Endothelial cell of umbilical vein (primary cell): ENCODE results near the gene ORAI3. TPM values are rescaled to one million over a fixed set of nuclear protein-coding genes. Genes with fewer than 3 reads are reported as not detected.

Source experiments
- BruUV-seq: library from RNA; stranded (reverse); fragments of 400-500 nt; replicated peaks from 2 replicates; lab custom pipeline; 2021; lab: Mats Ljungman, UMichigan
- CTCF ChIA-PET: fragments of 300-600, 350-600 bp; sonication (Branson Sonifier 250); formaldehyde crosslinking; loops from one replicate; lab custom pipeline; 2021; ENCODE audit warnings: antibody characterized with exemption, inconsistent platforms; lab: Charles Lee
- POLR2A ChIA-PET: fragments of 300-600, 350-600 bp; sonication (Branson Sonifier 250); formaldehyde crosslinking; loops from one replicate; lab custom pipeline; 2021; ENCODE audit warnings: antibody characterized with exemption, inconsistent platforms; lab: Charles Lee
- DNase-seq: peaks from one replicate; pipeline ENCODE4 v3.0.0-alpha.2; 2011; ENCODE audit warnings: low read depth, low spot score
- FAIRE-seq: peaks from 2 replicates; lab custom pipeline; 2011; peaks lifted over from hg19 to GRCh38; lab: Jason Lieb, UNC
- H2AFZ ChIP-seq: 2 replicates; pipeline ENCODE4 v1.6.0; 2012; ENCODE audit warnings: low read depth, low read length, control low read depth, inconsistent platforms
- H3K27ac ChIP-seq: 2 replicates; pipeline ENCODE4 v1.5.1; 2011; ENCODE audit warnings: low read depth, mild to moderate bottlenecking, control low read depth, low read length, moderate library complexity; ENCODE audit not compliant: insufficient read depth
- H3K27me3 ChIP-seq, 2 experiments: 2 replicates each; pipeline versions ENCODE4 v1.6.0 to v1.6.1; 2011; ENCODE audit warnings: low read length in 2 of 2, mixed read lengths in 1 of 2; ENCODE audit not compliant: control insufficient read depth in 2 of 2, insufficient read depth in 2 of 2
- H3K36me3 ChIP-seq, 2 experiments: 2 replicates in 1 of 2; 3 replicates in 1 of 2; pipeline ENCODE4 v1.5.1; 2011; ENCODE audit warnings: low read length in 2 of 2, mild to moderate bottlenecking in 1 of 2, moderate library complexity in 1 of 2; ENCODE audit not compliant: control insufficient read depth in 2 of 2, insufficient read depth in 2 of 2; ENCODE audit errors: extremely low read depth in 1 of 2
- H3K4me1 ChIP-seq: 3 replicates; pipeline ENCODE4 v1.5.1; 2011; ENCODE audit warnings: mild to moderate bottlenecking, low read length; ENCODE audit not compliant: control insufficient read depth, insufficient read depth; ENCODE audit errors: extremely low read depth
- H3K4me2 ChIP-seq: 2 replicates; pipeline ENCODE4 v1.6.1; 2011; ENCODE audit warnings: low read length, control low read depth, mixed read lengths; ENCODE audit not compliant: insufficient read depth
- H3K4me3 ChIP-seq, 3 experiments: fragments of 200-600 bp in 1 of 3; sonication (generic), shearing (Covaris generic) in 1 of 3; replicated peaks in 1 of 3; 2 replicates each; pipeline ENCODE4 v1.5.1; 2011 to 2016; ENCODE audit warnings: control low read depth in 3 of 3, low read length in 3 of 3, mild to moderate bottlenecking in 2 of 3, inconsistent platforms in 1 of 3, low read depth in 1 of 3, moderate library complexity in 1 of 3; ENCODE audit not compliant: insufficient read depth in 1 of 3
- H3K79me2 ChIP-seq: 2 replicates; pipeline ENCODE4 v1.6.0; 2012; ENCODE audit warnings: low read length, inconsistent platforms; ENCODE audit not compliant: control insufficient read depth, insufficient read depth
- H3K9ac ChIP-seq: replicated peaks from 2 replicates; pipeline ENCODE3; 2011; ENCODE audit warnings: low read length, control low read depth; ENCODE audit not compliant: insufficient read depth; ENCODE audit errors: extremely low read depth
- H3K9me1 ChIP-seq: replicated peaks from 3 replicates; pipeline ENCODE4 v1.6.0; 2011; ENCODE audit warnings: mild to moderate bottlenecking, low read length; ENCODE audit not compliant: control insufficient read depth, insufficient read depth; ENCODE audit errors: extremely low read depth
- H3K9me3 ChIP-seq: replicated peaks from 2 replicates; pipeline ENCODE4 v1.5.1; 2012; ENCODE audit warnings: low read length, inconsistent platforms; ENCODE audit not compliant: control insufficient read depth, insufficient read depth
- H4K20me1 ChIP-seq: replicated peaks from 2 replicates; pipeline ENCODE3; 2011; ENCODE audit warnings: mild to moderate bottlenecking, low read length; ENCODE audit not compliant: control insufficient read depth, insufficient read depth; ENCODE audit errors: extremely low read depth
- EZH2 ChIP-seq: IDR thresholded peaks from 2 replicates; pipeline ENCODE4 v1.6.1; 2012; ENCODE audit warnings: borderline replicate concordance, low read depth, mild to moderate bottlenecking, moderate library complexity, low read length, inconsistent platforms; ENCODE audit not compliant: severe bottlenecking
- FOS ChIP-seq: IDR thresholded peaks from 2 replicates; pipeline ENCODE4 v1.6.1; 2011; ENCODE audit warnings: mild to moderate bottlenecking, low read length, moderate library complexity, borderline replicate concordance; ENCODE audit not compliant: insufficient read depth
- GATA2 ChIP-seq: IDR thresholded peaks from 2 replicates; pipeline ENCODE4 v1.7.0; 2011; ENCODE audit warnings: low read depth, mild to moderate bottlenecking, moderate library complexity, mixed read lengths, low read length; ENCODE audit not compliant: insufficient read length, insufficient read depth
- JUN ChIP-seq: IDR thresholded peaks from 2 replicates; pipeline ENCODE4 v1.6.1; 2011; ENCODE audit warnings: borderline replicate concordance, low read depth; ENCODE audit not compliant: insufficient read length, insufficient read depth
- MYC ChIP-seq: IDR thresholded peaks from one replicate; pipeline ENCODE4 v1.6.1; 2011; ENCODE audit warnings: mild to moderate bottlenecking, low read depth, low read length
- POLR2A ChIP-seq: IDR thresholded peaks from 2 replicates; pipeline ENCODE4 v1.6.1; 2012; ENCODE audit warnings: low read depth, mild to moderate bottlenecking, control low read depth, low read length
- POLR2AphosphoS5 ChIP-seq: IDR thresholded peaks from 2 replicates; pipeline ENCODE4 v1.6.1; 2012; ENCODE audit warnings: low read depth, mild to moderate bottlenecking, control low read depth, low read length, moderate library complexity; ENCODE audit not compliant: insufficient read depth
- dilution Hi-C: fragments of 300-500 bp; cut with MboI; formaldehyde crosslinking; loops from one replicate; pipeline ENCODE4 v1.15.0; 2019; ENCODE audit warnings: low sequenced_read_pairs; ENCODE audit not compliant: extremely low pct_ligation_motif_present
- intact Hi-C: fragments of 100-400 bp; cut with micrococcal nuclease; formaldehyde crosslinking; loops from one replicate; pipeline ENCODE4 v1.10.0; 2022
- polyA plus RNA-seq, 4 experiments: library from polyadenylated mRNA; depleted of rRNA in 3 of 4; stranded (reverse) in 3 of 4; unstranded in 1 of 4; fragments of >200 nt; gene quantifications; 2 replicates each; pipeline versions ENCODE4 v1.2.1 to v1.2.3, GENCODE V29; 2011 to 2012; ENCODE audit warnings: missing spikeins in 1 of 4
- total RNA-seq: library from RNA; stranded (reverse); gene quantifications from 2 replicates; pipeline ENCODE4 v1.2.3, GENCODE V29; 2021
- TF ChIP-seq, protein P1 (sequence below): IDR thresholded peaks from 2 replicates; pipeline ENCODE4 v1.6.1; 2011; ENCODE audit not compliant: insufficient read depth, insufficient read length
- TF ChIP-seq, protein P2 (sequence below), 2 donors: IDR thresholded peaks; 1 replicate in 1 of 2; 2 replicates in 1 of 2; pipeline ENCODE4 v1.5.1; 2011; ENCODE audit warnings: low read length in 2 of 2, mild to moderate bottlenecking in 2 of 2, moderate library complexity in 2 of 2, control low read depth in 1 of 2, inconsistent platforms in 1 of 2, low read depth in 1 of 2; ENCODE audit not compliant: insufficient read depth in 1 of 2; ENCODE audit errors: extremely low read depth in 1 of 2

Gene ORAI3
- total and polyA plus RNA-seq, 2 donors (not counting 3 experiments of a cell fraction or from before 2014, with no cell fraction given) = 17.6 to 25.4 TPM

DNA sequence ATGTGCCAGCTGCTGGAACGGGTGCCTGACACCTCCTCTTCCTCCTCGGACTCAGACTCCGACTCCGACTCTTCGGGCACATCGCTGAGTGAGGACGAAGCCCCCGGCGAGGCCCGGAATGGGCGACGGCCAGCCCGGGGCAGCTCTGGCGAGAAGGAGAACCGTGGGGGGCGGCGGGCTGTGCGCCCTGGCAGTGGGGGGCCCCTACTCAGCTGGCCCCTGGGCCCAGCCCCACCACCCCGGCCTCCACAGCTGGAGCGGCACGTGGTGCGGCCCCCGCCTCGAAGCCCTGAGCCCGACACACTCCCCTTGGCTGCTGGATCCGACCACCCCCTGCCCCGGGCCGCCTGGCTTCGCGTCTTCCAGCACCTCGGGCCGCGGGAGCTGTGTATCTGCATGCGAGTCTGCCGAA lies 18.7 kb upstream of the ORAI3 start:
- DNase-seq = no peak
- BruUV-seq = no TSS peak
- TF ChIP-seq FOS (no peak), POLR2AphosphoS5 (no peak), EZH2 (no peak), JUN (no peak), MYC (no peak), POLR2A (no peak), GATA2 (no peak)
- TF ChIP-seq, protein P1, sequence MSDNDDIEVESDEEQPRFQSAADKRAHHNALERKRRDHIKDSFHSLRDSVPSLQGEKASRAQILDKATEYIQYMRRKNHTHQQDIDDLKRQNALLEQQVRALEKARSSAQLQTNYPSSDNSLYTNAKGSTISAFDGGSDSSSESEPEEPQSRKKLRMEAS = no peak
- TF ChIP-seq, protein P2, sequence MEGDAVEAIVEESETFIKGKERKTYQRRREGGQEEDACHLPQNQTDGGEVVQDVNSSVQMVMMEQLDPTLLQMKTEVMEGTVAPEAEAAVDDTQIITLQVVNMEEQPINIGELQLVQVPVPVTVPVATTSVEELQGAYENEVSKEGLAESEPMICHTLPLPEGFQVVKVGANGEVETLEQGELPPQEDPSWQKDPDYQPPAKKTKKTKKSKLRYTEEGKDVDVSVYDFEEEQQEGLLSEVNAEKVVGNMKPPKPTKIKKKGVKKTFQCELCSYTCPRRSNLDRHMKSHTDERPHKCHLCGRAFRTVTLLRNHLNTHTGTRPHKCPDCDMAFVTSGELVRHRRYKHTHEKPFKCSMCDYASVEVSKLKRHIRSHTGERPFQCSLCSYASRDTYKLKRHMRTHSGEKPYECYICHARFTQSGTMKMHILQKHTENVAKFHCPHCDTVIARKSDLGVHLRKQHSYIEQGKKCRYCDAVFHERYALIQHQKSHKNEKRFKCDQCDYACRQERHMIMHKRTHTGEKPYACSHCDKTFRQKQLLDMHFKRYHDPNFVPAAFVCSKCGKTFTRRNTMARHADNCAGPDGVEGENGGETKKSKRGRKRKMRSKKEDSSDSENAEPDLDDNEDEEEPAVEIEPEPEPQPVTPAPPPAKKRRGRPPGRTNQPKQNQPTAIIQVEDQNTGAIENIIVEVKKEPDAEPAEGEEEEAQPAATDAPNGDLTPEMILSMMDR (IDR thresholded peaks at IDR 0.05; ENCODE audit: extremely low read depth in 1 of 2, insufficient read depth in 1 of 2, low read depth in 1 of 2, low read length in 2 of 2) = no peak
- no peak overlapping the region for H3K9ac ChIP-seq
- H3K27me3 ChIP-seq = no peaks in the 10 kb centered on the region
- H4K20me1 ChIP-seq = no peaks in the 10 kb centered on the region
- dilution Hi-C loops = no loop called here
- intact Hi-C loops = no loop called here
- no peak overlapping the region for H3K27ac ChIP-seq
- H3K79me2 ChIP-seq = no peaks in the 10 kb centered on the region
- FAIRE-seq = no peak
- H2AFZ ChIP-seq = no peak overlapping the region
- H3K36me3 ChIP-seq = peaks cover 4 to 31% of the 10 kb centered on the region in 2 experiments
- no peaks in the 10 kb centered on the region for H3K4me1 ChIP-seq
- H3K4me2 ChIP-seq = no peak overlapping the region
- H3K9me1 ChIP-seq = no peaks in the 10 kb centered on the region
- POLR2A ChIA-PET = no interaction called here
- no peak overlapping the region for H3K4me3 ChIP-seq
- CTCF ChIA-PET = interaction anchor here (0.8 to 0.9 kb wide), 2 partner anchors 12 to 85 kb away, joined by 3 to 5 read pairs; no protein-coding TSS in a partner anchor
- no peaks in the 10 kb centered on the region for H3K9me3 ChIP-seq
